Measurements from ENCODE around the gene ITGB1BP1.

- TF ChIP-seq, protein P1, sequence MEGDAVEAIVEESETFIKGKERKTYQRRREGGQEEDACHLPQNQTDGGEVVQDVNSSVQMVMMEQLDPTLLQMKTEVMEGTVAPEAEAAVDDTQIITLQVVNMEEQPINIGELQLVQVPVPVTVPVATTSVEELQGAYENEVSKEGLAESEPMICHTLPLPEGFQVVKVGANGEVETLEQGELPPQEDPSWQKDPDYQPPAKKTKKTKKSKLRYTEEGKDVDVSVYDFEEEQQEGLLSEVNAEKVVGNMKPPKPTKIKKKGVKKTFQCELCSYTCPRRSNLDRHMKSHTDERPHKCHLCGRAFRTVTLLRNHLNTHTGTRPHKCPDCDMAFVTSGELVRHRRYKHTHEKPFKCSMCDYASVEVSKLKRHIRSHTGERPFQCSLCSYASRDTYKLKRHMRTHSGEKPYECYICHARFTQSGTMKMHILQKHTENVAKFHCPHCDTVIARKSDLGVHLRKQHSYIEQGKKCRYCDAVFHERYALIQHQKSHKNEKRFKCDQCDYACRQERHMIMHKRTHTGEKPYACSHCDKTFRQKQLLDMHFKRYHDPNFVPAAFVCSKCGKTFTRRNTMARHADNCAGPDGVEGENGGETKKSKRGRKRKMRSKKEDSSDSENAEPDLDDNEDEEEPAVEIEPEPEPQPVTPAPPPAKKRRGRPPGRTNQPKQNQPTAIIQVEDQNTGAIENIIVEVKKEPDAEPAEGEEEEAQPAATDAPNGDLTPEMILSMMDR (IDR thresholded peaks at IDR 0.05; ENCODE audit: low read length) = no peak
- TF ChIP-seq EZH2 (optimal IDR thresholded peaks at IDR 0.05; ENCODE audit: low read depth, low read length) = no peak
- TF ChIP-seq EZH2phosphoT487 (IDR thresholded peaks at IDR 0.05; ENCODE audit: low read length) = no peak
Measured at GRCh38 chr2:9397201-9397600, 26.1 kb downstream of the ITGB1BP1 start.

All from MM.1S (cell line).